HFF-Myc (cell line): Measurements from ENCODE around the gene XIRP1.

Experiments
- DNase-seq: peaks from one replicate; pipeline ENCODE4 v3.0.0-alpha.2; 2011; ENCODE audit warnings: low read depth; ENCODE audit errors: extremely low read depth
- H3K4me3 ChIP-seq: replicated peaks from 2 replicates; pipeline ENCODE4 v1.5.1; 2011; ENCODE audit warnings: low read depth, mild to moderate bottlenecking, control low read depth, low read length
- TF ChIP-seq, protein P1 (sequence below): IDR thresholded peaks from 2 replicates; pipeline ENCODE4 v1.5.1; 2012; ENCODE audit warnings: mild to moderate bottlenecking, low read depth, low read length, control low read depth; ENCODE audit errors: missing control alignments

The XIRP1 gene

DNA sequence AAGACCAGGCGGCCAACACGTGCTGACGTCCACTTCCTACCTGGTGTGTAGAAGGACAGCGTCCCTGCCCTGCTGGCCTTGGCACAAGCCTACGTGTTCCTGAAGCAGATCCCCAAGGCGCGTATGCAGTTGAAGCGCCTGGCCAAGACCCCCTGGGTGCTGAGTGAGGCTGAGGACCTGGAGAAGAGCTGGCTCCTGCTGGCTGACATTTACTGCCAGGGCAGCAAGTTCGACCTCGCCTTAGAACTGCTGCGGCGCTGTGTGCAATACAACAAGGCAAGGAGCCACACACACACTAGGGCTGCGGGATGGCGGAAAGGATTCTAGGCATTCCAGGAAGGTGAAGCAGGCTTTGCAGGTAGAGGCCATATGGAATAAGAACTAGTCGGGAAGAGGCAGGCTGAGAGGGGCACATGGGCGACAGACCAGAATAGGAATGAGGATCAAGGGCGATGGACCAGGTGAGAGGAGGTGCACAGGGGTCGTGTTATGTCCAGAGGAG lies 54.9 kb downstream of the XIRP1 start:
- DNase-seq, result no peak
- TF ChIP-seq, protein P1, sequence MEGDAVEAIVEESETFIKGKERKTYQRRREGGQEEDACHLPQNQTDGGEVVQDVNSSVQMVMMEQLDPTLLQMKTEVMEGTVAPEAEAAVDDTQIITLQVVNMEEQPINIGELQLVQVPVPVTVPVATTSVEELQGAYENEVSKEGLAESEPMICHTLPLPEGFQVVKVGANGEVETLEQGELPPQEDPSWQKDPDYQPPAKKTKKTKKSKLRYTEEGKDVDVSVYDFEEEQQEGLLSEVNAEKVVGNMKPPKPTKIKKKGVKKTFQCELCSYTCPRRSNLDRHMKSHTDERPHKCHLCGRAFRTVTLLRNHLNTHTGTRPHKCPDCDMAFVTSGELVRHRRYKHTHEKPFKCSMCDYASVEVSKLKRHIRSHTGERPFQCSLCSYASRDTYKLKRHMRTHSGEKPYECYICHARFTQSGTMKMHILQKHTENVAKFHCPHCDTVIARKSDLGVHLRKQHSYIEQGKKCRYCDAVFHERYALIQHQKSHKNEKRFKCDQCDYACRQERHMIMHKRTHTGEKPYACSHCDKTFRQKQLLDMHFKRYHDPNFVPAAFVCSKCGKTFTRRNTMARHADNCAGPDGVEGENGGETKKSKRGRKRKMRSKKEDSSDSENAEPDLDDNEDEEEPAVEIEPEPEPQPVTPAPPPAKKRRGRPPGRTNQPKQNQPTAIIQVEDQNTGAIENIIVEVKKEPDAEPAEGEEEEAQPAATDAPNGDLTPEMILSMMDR, result no peak
- no peak overlapping the region for H3K4me3 ChIP-seq

DNA sequence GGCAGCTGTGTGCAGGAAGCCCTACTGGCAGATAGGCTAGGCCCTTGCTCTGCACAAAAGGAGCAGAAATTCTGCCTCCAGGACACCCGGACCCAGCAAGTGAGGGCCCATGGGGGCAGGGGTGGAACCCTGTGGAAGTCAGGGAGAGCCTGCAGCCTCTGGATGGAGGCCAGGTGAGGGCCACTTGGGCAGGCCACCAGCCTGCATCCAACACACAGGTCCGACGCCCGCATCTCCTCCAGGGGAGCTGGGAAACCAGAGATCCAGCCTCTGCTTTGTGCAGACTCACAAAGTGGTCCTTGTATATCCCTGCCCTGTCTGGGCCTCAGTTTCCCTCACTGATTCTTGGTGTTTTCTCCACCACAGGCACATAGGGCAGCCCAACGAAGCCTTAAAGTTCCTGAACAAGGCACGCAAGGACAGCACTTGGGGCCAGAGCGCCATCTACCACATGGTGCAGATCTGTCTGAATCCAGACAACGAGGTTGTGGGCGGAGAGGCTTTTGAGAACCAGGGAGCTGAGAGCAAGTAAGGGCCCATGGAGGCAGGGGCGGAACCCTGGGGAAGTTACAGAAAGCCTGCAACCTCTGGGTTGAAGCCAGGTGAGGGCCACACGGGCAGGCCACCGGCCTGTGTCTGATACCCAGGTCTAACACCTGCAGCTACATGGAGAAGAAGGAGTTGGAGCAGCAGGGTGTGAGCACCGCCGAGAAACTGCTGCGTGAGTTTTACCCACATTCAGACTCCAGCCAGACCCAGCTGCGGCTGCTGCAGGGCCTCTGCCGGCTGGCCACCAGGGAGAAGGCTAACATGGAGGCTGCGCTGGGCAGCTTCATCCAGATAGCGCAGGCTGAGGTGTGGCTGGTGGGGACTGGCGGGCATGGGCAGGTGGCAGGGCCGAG lies 55.6 kb downstream of the XIRP1 start:
- H3K4me3 ChIP-seq, result no peak overlapping the region
- no peak for DNase-seq
- TF ChIP-seq, protein P1, result no peak

DNA sequence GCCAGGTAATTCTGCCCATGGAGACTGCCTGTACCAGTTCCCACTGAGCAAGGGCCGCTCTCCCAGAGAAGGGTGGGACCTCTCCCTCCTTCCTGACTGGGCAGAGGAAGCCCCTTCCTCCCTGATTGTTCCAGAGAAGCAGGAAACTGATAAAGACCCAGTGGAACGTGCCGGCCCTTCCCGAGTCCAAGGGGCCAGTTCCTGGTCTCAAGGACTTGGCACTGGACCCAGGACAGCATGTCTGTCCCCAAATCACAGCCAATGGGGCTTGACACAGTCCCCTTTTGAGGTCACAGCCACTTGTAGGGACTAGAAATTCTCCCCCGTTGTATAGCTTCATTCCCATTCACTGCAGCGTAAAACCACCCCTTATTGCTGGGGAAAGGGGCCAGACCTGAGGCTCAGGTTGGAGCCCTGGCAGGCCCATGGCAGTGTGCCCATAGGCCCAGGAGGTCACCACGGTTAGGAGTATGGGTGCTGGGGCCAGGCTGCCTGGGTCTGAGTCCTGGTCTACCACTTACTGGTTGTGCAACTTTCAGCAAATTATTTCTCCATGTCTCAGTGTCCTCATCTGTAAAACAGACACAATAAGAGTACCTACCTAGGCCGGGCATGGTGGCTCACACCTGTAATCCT lies 57.1 kb downstream of the XIRP1 start:
- TF ChIP-seq, protein P1, result no peak
- H3K4me3 ChIP-seq, result no peak overlapping the region
- DNase-seq, result no peak

DNA sequence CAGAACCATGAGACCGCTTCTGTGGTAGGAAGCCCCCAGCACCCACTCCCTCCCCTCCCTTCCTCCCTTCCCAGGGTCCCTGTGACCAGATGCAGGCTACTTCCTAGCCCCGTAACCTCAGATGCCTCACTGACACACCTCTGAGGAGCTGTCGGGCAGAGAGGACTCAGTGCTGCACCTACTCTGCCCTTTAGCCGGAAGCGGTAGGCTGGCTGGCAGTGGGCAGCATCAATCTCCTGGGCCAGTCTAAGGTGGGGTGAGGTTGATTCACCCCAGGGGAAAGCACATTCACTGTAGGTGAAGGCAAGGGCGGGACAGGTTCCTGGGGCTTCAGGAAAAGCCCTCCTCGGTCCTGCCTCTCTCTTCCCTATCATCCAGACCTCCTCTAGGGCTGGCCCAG lies 58.1 kb downstream of the XIRP1 start:
- no peak for DNase-seq
- no peak overlapping the region for H3K4me3 ChIP-seq
- TF ChIP-seq, protein P1, result no peak

DNA sequence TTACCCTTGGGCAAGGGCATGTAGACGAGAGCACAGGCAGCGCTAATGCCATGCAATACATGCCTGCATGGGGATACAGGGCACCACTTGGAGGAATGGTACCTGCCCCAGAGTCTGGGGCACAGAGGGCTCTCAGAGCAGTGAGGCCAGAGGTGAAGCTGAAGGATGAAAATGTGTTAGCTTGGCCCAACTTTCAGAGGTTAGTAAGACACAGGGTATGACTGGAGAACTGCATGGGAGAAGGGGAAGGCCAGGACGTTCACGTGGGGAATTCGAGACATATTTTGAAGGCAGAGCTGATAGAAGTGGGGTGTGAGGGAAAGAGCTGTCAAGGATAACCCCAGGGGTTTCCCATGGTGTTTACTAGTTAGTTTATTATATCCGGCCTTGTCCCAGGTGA lies 58.6 kb downstream of the XIRP1 start:
- DNase-seq, result no peak
- H3K4me3 ChIP-seq, result no peak overlapping the region
- TF ChIP-seq, protein P1, result no peak
